GM12878 (cell line): Measurements from ENCODE around the gene CALHM1. TPM values are rescaled to one million over a fixed set of nuclear protein-coding genes. Genes with fewer than 3 reads are reported as not detected.

Experiments
- ATAC-seq: fragments of 200-7000 bp; cut with Tn5 transposase; 3 replicates; pipeline ENCODE4 v1.9.1; 2020; ENCODE audit warnings: mild to moderate bottlenecking, moderate library complexity
- BruUV-seq: library from RNA; stranded (reverse); fragments of 400-500 nt; replicated peaks from 2 replicates; lab custom pipeline; 2021; lab: Mats Ljungman, UMichigan
- CTCF ChIA-PET: fragments of 300-600 bp; sonication (Branson Sonifier 250); formaldehyde crosslinking; extraction: SDS; loops from one replicate; lab custom pipeline; 2021; ENCODE audit warnings: inconsistent platforms; lab: Yijun Ruan, JAX
- POLR2A ChIA-PET: fragments of 350-600 bp; formaldehyde crosslinking; extraction: SDS; loops from one replicate; lab custom pipeline; 2021; ENCODE audit warnings: inconsistent platforms; lab: Charles Lee
- RAD21 ChIA-PET: fragments of 300-600 bp; sonication (Branson Sonifier 250); formaldehyde crosslinking; loops from one replicate; lab custom pipeline; 2023; ENCODE audit warnings: antibody characterized with exemption; ENCODE audit not compliant: unreplicated experiment; lab: Charles Lee
- SMC1A ChIA-PET: fragments of 300-600 bp; sonication (Branson Sonifier 250); formaldehyde crosslinking; loops from one replicate; lab custom pipeline; 2023; ENCODE audit not compliant: unreplicated experiment, uncharacterized antibody; lab: Charles Lee
- DNase-seq: peaks from one replicate; pipeline ENCODE4 v3.0.0-alpha.2; 2011; ENCODE audit warnings: low read depth, low spot score
- FAIRE-seq: peaks from 3 replicates; lab custom pipeline; 2011; peaks lifted over from hg19 to GRCh38; lab: Jason Lieb, UNC
- H2AFZ ChIP-seq: 2 replicates; pipeline ENCODE4 v1.6.0; 2011; ENCODE audit warnings: low read depth, low read length, control low read depth; ENCODE audit not compliant: control insufficient read depth
- H3K27ac ChIP-seq: 2 replicates; pipeline ENCODE4 v1.5.1; 2011; ENCODE audit warnings: control low read depth; ENCODE audit not compliant: control insufficient read depth, insufficient read depth
- H3K27me3 ChIP-seq, 2 experiments: replicated peaks in 1 of 2; 2 replicates each; pipeline versions ENCODE4 v1.6.0 to v1.6.1; 2011; ENCODE audit warnings: low read length in 1 of 2; ENCODE audit not compliant: control insufficient read depth in 2 of 2, insufficient read depth in 2 of 2
- H3K36me3 ChIP-seq, 2 experiments: 2 replicates each; pipeline ENCODE4 v1.5.1; 2011; ENCODE audit warnings: low read length in 1 of 2; ENCODE audit not compliant: control insufficient read depth in 2 of 2, insufficient read depth in 2 of 2
- H3K4me1 ChIP-seq: 2 replicates; pipeline ENCODE4 v1.6.1; 2011; ENCODE audit warnings: mild to moderate bottlenecking, low read length, moderate library complexity, mixed read lengths; ENCODE audit not compliant: control insufficient read depth, insufficient read depth
- H3K4me2 ChIP-seq: 2 replicates; pipeline ENCODE4 v1.6.0; 2011; ENCODE audit warnings: control low read depth; ENCODE audit not compliant: control insufficient read depth, insufficient read depth
- H3K4me3 ChIP-seq: fragments of 200-600 bp; sonication (generic); 2 replicates; pipeline ENCODE4 v1.5.1; 2016
- H3K79me2 ChIP-seq: 2 replicates; pipeline ENCODE4 v1.6.0; 2011; ENCODE audit warnings: low read length; ENCODE audit not compliant: control insufficient read depth, insufficient read depth
- H3K9ac ChIP-seq: 2 replicates; pipeline ENCODE4 v1.8.0; 2011; ENCODE audit warnings: low read length, control low read depth, mixed read lengths; ENCODE audit not compliant: control insufficient read depth, insufficient read depth
- H3K9me3 ChIP-seq: replicated peaks from 3 replicates; pipeline ENCODE4 v1.5.1; 2011; ENCODE audit warnings: mild to moderate bottlenecking, low read length; ENCODE audit not compliant: control insufficient read depth, insufficient read depth
- H4K20me1 ChIP-seq: 2 replicates; pipeline ENCODE4 v1.6.0; 2011; ENCODE audit not compliant: control insufficient read depth, insufficient read depth
- CREB1 ChIP-seq: IDR thresholded peaks from 2 replicates; pipeline ENCODE4 v1.6.1; 2012; ENCODE audit warnings: low read depth, mild to moderate bottlenecking, inconsistent platforms
- CREM ChIP-seq: IDR thresholded peaks from 2 replicates; pipeline ENCODE4 v1.6.1; 2014; ENCODE audit warnings: antibody characterized with exemption, low read depth
- DPF2 ChIP-seq: fragments of 450-650 bp; IDR thresholded peaks from 2 replicates; pipeline ENCODE4 v1.6.1; 2017; ENCODE audit warnings: mild to moderate bottlenecking
- HDGF ChIP-seq: fragments of 450-650 bp; IDR thresholded peaks from 2 replicates; pipeline ENCODE4 v1.6.1; 2016; ENCODE audit warnings: antibody characterized with exemption
- JUNB ChIP-seq: IDR thresholded peaks from 2 replicates; pipeline ENCODE4 v1.6.1; 2016; ENCODE audit warnings: antibody characterized with exemption, mild to moderate bottlenecking
- NR2F1 ChIP-seq: fragments of 450-650 bp; conservative IDR thresholded peaks from 2 replicates; pipeline ENCODE4 v1.6.1; 2017; ENCODE audit warnings: mild to moderate bottlenecking
- RAD21 ChIP-seq: IDR thresholded peaks from 2 replicates; pipeline ENCODE4 v1.6.1; 2011; ENCODE audit warnings: mild to moderate bottlenecking, low read depth, low read length, moderate library complexity; ENCODE audit not compliant: insufficient read depth
- SIN3A ChIP-seq: IDR thresholded peaks from 2 replicates; pipeline ENCODE4 v1.6.1; 2012; ENCODE audit warnings: low read depth, low read length, improper control_type of control experiment
- STAT1 ChIP-seq: fragments of 450-650 bp; conservative IDR thresholded peaks from 2 replicates; pipeline ENCODE4 v1.6.1; 2014; ENCODE audit warnings: antibody characterized with exemption, mild to moderate bottlenecking
- STAT3 ChIP-seq: IDR thresholded peaks from 2 replicates; pipeline ENCODE4 v1.6.1; 2011; ENCODE audit warnings: low read depth, low read length, improper control_type of control experiment
- ZNF24 ChIP-seq: fragments of 450-650 bp; IDR thresholded peaks from 2 replicates; pipeline ENCODE4 v1.6.1; 2017; ENCODE audit warnings: antibody characterized with exemption, mild to moderate bottlenecking
- ZSCAN29 ChIP-seq: fragments of 450-650 bp; IDR thresholded peaks from 2 replicates; pipeline ENCODE4 v1.6.1; 2017; ENCODE audit warnings: mild to moderate bottlenecking, moderate library complexity
- WGBS: methylation state at CpG from one replicate; pipeline ENCODE4 v1.1.6; 2016; ENCODE audit warnings: low lambda C conversion rate; ENCODE audit not compliant: insufficient replicate concordance, insufficient coverage; ENCODE audit errors: missing lambda C conversion rate; 5-methylcytosine and 5-hydroxymethylcytosine counted together
- in situ Hi-C: fragments of 300-500 bp; cut with MboI; formaldehyde crosslinking; loops from 9 replicates; pipeline ENCODE4 v1.14.3; 2018; ENCODE audit warnings: mixed read lengths
- intact Hi-C: fragments of 100-400 bp; cut with micrococcal nuclease; formaldehyde crosslinking; loops from one replicate; pipeline ENCODE4 v1.14.2; 2022; ENCODE audit not compliant: unreplicated experiment
- polyA plus RNA-seq, 11 experiments: library from polyadenylated mRNA; depleted of rRNA in 4 of 11; unstranded in 6 of 11; stranded (reverse) in 5 of 11; fragments of >200 nt; fragmentation: Nextera tagmentation in 4 of 11; fragmentation: Illumina TruSeq in 1 of 11; extraction: Ambion mirVana in 4 of 11; extraction: Trizol in 1 of 11; gene quantifications; 1 replicate in 1 of 11; 2 replicates in 10 of 11; pipeline versions ENCODE4 v1.2.1 to v1.2.3, GENCODE V29; 2011 to 2016; ENCODE audit warnings: inconsistent platforms in 2 of 11, missing spikeins in 2 of 11, low read depth in 1 of 11
- total RNA-seq, 4 experiments: library from RNA; depleted of rRNA in 3 of 4; stranded (reverse); fragments of >200 nt in 3 of 4; fragmentation: Illumina TruSeq in 1 of 4; extraction: Trizol in 1 of 4; gene quantifications; 2 replicates each; pipeline versions ENCODE4 v1.2.1 to v1.2.3, GENCODE V29; 2013 to 2021
- TF ChIP-seq, protein P1 (sequence below): fragments of 450-650 bp; formaldehyde crosslinking; IDR thresholded peaks from 2 replicates; pipeline ENCODE4 v1.5.0; 2022; ENCODE audit warnings: mild to moderate bottlenecking, missing genetic modification characterization
- TF ChIP-seq, protein P2 (sequence below): fragments of 450-650 bp; IDR thresholded peaks from 2 replicates; pipeline ENCODE4 v1.6.1; 2017; ENCODE audit warnings: mild to moderate bottlenecking, low read depth, inconsistent platforms; ENCODE audit not compliant: poor library complexity, severe bottlenecking
- TF ChIP-seq, protein P3 (sequence below): fragments of 450-650 bp; IDR thresholded peaks from 2 replicates; pipeline ENCODE4 v1.6.1; 2017; ENCODE audit warnings: antibody characterized with exemption, mild to moderate bottlenecking, moderate library complexity
- TF ChIP-seq, protein P4 (sequence below): fragments of 450-650 bp; IDR thresholded peaks from 2 replicates; pipeline ENCODE4 v1.6.1; 2016; ENCODE audit warnings: mild to moderate bottlenecking

CALHM1 gene
- total and polyA plus RNA-seq, 10 of the 15 experiments (the other 5 are each of a cell fraction or from before 2014, with no cell fraction given) = 0.05 to 1.7 (median 0.17) TPM

DNA sequence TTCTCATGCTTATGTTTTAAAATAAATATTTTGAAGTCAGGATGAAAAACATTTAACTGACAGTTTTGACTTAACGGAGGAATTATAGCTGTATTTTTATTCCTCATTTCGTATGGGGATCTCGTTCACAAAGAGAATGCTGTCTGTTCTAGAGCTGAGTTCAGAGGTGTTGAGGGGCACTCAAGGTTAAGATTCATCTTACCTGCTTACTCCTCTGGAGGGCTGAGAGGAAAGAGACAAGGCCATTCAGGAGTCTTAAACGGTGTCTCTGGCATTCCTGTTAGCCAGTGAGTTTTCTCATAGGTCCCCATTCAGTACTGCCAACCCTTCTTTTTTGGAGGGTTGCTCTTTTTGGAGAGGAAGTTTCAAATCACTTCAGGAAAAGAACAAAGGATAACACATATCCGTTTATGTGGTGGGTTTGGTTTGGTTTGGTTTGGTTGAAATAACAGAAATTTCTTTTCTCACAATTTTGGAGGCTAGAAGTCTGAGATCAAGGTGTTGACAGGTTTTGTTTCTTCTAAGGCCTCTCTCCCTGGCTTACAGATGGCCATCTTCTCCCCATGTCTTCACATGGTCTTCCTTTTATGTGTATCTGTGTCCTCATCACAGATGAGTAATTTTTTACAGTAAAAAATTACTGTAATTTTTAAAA is 29.6 kb downstream of the CALHM1 start:
- Histone ChIP-seq H3K36me3 (peaks cover 17 to 53% of the 10 kb centered on the region in 2 experiments), H3K79me2 (no peaks in the 10 kb centered on the region), H3K9me3 (no peaks in the 10 kb centered on the region), H3K4me3 (no peak overlapping the region), H4K20me1 (no peaks in the 10 kb centered on the region), H2AFZ (no peak overlapping the region), H3K9ac (no peak overlapping the region), H3K4me1 (no peaks in the 10 kb centered on the region), H3K4me2 (no peak overlapping the region), H3K27me3 (no peaks in the 10 kb centered on the region), H3K27ac (no peak overlapping the region)
- no peak for ATAC-seq
- WGBS = 79% methylated on average over 5 of the region's 5 CpGs
- ChIA-PET RAD21 (interaction anchor here (1.0 kb wide), 1 partner anchor 54 kb away, joined by 3 read pairs; no protein-coding TSS in a partner anchor), CTCF (no interaction called here), POLR2A (no interaction called here), SMC1A (no interaction called here)
- in situ Hi-C loops = no loop called here
- intact Hi-C loops = no loop called here
- no peak for DNase-seq
- no TSS peak for BruUV-seq
- FAIRE-seq = no peak
- TF ChIP-seq, protein P1, sequence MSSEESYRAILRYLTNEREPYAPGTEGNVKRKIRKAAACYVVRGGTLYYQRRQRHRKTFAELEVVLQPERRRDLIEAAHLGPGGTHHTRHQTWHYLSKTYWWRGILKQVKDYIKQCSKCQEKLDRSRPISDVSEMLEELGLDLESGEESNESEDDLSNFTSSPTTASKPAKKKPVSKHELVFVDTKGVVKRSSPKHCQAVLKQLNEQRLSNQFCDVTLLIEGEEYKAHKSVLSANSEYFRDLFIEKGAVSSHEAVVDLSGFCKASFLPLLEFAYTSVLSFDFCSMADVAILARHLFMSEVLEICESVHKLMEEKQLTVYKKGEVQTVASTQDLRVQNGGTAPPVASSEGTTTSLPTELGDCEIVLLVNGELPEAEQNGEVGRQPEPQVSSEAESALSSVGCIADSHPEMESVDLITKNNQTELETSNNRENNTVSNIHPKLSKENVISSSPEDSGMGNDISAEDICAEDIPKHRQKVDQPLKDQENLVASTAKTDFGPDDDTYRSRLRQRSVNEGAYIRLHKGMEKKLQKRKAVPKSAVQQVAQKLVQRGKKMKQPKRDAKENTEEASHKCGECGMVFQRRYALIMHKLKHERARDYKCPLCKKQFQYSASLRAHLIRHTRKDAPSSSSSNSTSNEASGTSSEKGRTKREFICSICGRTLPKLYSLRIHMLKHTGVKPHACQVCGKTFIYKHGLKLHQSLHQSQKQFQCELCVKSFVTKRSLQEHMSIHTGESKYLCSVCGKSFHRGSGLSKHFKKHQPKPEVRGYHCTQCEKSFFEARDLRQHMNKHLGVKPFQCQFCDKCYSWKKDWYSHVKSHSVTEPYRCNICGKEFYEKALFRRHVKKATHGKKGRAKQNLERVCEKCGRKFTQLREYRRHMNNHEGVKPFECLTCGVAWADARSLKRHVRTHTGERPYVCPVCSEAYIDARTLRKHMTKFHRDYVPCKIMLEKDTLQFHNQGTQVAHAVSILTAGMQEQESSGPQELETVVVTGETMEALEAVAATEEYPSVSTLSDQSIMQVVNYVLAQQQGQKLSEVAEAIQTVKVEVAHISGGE = no peak
- TF ChIP-seq ZNF24 (no peak), NR2F1 (no peak), ZSCAN29 (no peak), STAT3 (no peak), JUNB (no peak), DPF2 (no peak), STAT1 (no peak), RAD21 (no peak), HDGF (no peak), SIN3A (no peak), CREM (no peak), CREB1 (no peak)
- TF ChIP-seq, protein P2, sequence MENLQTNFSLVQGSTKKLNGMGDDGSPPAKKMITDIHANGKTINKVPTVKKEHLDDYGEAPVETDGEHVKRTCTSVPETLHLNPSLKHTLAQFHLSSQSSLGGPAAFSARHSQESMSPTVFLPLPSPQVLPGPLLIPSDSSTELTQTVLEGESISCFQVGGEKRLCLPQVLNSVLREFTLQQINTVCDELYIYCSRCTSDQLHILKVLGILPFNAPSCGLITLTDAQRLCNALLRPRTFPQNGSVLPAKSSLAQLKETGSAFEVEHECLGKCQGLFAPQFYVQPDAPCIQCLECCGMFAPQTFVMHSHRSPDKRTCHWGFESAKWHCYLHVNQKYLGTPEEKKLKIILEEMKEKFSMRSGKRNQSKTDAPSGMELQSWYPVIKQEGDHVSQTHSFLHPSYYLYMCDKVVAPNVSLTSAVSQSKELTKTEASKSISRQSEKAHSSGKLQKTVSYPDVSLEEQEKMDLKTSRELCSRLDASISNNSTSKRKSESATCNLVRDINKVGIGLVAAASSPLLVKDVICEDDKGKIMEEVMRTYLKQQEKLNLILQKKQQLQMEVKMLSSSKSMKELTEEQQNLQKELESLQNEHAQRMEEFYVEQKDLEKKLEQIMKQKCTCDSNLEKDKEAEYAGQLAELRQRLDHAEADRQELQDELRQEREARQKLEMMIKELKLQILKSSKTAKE = no peak
- TF ChIP-seq, protein P3, sequence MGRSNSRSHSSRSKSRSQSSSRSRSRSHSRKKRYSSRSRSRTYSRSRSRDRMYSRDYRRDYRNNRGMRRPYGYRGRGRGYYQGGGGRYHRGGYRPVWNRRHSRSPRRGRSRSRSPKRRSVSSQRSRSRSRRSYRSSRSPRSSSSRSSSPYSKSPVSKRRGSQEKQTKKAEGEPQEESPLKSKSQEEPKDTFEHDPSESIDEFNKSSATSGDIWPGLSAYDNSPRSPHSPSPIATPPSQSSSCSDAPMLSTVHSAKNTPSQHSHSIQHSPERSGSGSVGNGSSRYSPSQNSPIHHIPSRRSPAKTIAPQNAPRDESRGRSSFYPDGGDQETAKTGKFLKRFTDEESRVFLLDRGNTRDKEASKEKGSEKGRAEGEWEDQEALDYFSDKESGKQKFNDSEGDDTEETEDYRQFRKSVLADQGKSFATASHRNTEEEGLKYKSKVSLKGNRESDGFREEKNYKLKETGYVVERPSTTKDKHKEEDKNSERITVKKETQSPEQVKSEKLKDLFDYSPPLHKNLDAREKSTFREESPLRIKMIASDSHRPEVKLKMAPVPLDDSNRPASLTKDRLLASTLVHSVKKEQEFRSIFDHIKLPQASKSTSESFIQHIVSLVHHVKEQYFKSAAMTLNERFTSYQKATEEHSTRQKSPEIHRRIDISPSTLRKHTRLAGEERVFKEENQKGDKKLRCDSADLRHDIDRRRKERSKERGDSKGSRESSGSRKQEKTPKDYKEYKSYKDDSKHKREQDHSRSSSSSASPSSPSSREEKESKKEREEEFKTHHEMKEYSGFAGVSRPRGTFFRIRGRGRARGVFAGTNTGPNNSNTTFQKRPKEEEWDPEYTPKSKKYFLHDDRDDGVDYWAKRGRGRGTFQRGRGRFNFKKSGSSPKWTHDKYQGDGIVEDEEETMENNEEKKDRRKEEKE = no peak
- TF ChIP-seq, protein P4, sequence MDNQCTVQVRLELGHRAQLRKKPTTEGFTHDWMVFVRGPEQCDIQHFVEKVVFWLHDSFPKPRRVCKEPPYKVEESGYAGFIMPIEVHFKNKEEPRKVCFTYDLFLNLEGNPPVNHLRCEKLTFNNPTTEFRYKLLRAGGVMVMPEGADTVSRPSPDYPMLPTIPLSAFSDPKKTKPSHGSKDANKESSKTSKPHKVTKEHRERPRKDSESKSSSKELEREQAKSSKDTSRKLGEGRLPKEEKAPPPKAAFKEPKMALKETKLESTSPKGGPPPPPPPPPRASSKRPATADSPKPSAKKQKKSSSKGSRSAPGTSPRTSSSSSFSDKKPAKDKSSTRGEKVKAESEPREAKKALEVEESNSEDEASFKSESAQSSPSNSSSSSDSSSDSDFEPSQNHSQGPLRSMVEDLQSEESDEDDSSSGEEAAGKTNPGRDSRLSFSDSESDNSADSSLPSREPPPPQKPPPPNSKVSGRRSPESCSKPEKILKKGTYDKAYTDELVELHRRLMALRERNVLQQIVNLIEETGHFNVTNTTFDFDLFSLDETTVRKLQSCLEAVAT = no peak
